Activated naive CD4-positive, alpha-beta T cell treated with anti-CD3 and anti-CD28 coated beads for 36 hours (primary cell): ENCODE data around the gene NDUFS7. TPM values are rescaled to one million over a fixed set of nuclear protein-coding genes. Genes with fewer than 3 reads are reported as not detected.

Experiments used
- CTCF ChIA-PET: fragments of 350-600 bp; sonication (Branson Sonifier 250); formaldehyde crosslinking; loops from one replicate; lab custom pipeline; 2021; ENCODE audit warnings: antibody characterized with exemption; lab: Charles Lee
- DNase-seq: peaks from one replicate; pipeline ENCODE4 v3.0.0-alpha.2; 2020
- H3K27ac Mint-ChIP-seq: one replicate; pipeline ENCODE4 v1.8.0; 2021; ENCODE audit warnings: mild to moderate bottlenecking, mixed read lengths
- H3K27me3 Mint-ChIP-seq: one replicate; pipeline ENCODE4 v1.8.0; 2021; ENCODE audit warnings: low read depth, mixed read lengths
- H3K36me3 Mint-ChIP-seq: one replicate; pipeline ENCODE4 v1.8.0; 2021; ENCODE audit warnings: low read depth, mixed read lengths
- H3K4me1 Mint-ChIP-seq: one replicate; pipeline ENCODE4 v1.8.0; 2021; ENCODE audit warnings: low read depth, mixed read lengths
- H3K4me3 Mint-ChIP-seq: one replicate; pipeline ENCODE4 v1.8.0; 2021; ENCODE audit warnings: mild to moderate bottlenecking, moderate library complexity, mixed read lengths
- H3K9me3 Mint-ChIP-seq: one replicate; pipeline ENCODE4 v1.8.0; 2021; ENCODE audit warnings: mixed read lengths
- intact Hi-C: fragments of 100-400 bp; cut with micrococcal nuclease; formaldehyde crosslinking; loops from one replicate; pipeline ENCODE4 v1.15.1; 2023
- total RNA-seq, 2 experiments: library from RNA; stranded (reverse); gene quantifications; one replicate each; pipeline ENCODE4 v1.2.3, GENCODE V29; 2021

Gene NDUFS7
- total RNA-seq, 2 experiments from 2014 or later, result 138 to 148 TPM

- Mint-ChIP-seq H3K4me3 (no peak overlapping the region), H3K36me3 (peaks cover 35% of the 10 kb centered on the region), H3K4me1 (peaks cover 13% of the 10 kb centered on the region), H3K27ac (no peak overlapping the region), H3K27me3 (no peaks in the 10 kb centered on the region), H3K9me3 (no peaks in the 10 kb centered on the region)
- DNase-seq, result no peak
- CTCF ChIA-PET, result interaction anchor here (0.6 to 1.0 kb wide), 4 partner anchors 17 to 340 kb away, joined by 3 to 6 read pairs (median 4); partner anchors contain the start of gene CIRBP
- intact Hi-C loops, result no loop called here
Measured at GRCh38 chr19:1420590-1420989, 36.9 kb downstream of the NDUFS7 start.

GRCh38 chr19:1421218-1421957 is 37.7 kb downstream of the NDUFS7 start:
- H3K27ac Mint-ChIP-seq, result peak overlapping the region; percentile 24

GRCh38 chr19:1421958-1422305 is 38.2 kb downstream of the NDUFS7 start:
- Mint-ChIP-seq H3K27me3 (no peaks in the 10 kb centered on the region), H3K36me3 (peaks cover 37% of the 10 kb centered on the region), H3K9me3 (no peaks in the 10 kb centered on the region), H3K4me1 (peaks cover 4% of the 10 kb centered on the region), H3K27ac (no peak overlapping the region), H3K4me3 (no peak overlapping the region)
- CTCF ChIA-PET, result interaction anchor here (0.8 kb wide), 1 partner anchor 9 kb away, joined by 3 read pairs; no protein-coding TSS in a partner anchor
- intact Hi-C loops, result no loop called here
- no peak for DNase-seq

More at GRCh38 chr19:1421218-1421957, 37.7 kb downstream of the NDUFS7 start:
- DNase-seq, result no peak
- H3K36me3 Mint-ChIP-seq, result peaks cover 37% of the 10 kb centered on the region
- CTCF ChIA-PET, result interaction anchor here (0.8 to 1.0 kb wide), 3 partner anchors 8 to 142 kb away, joined by 3 to 4 read pairs (median 3); no protein-coding TSS in a partner anchor
- intact Hi-C loops, result no loop called here
- H3K4me3 Mint-ChIP-seq, result no peak overlapping the region
- H3K9me3 Mint-ChIP-seq, result no peaks in the 10 kb centered on the region
- H3K4me1 Mint-ChIP-seq, result peaks cover 6% of the 10 kb centered on the region
- H3K27me3 Mint-ChIP-seq, result no peaks in the 10 kb centered on the region

GRCh38 chr19:1422360-1422759 is 38.7 kb downstream of the NDUFS7 start:
- no peaks in the 10 kb centered on the region for H3K9me3 Mint-ChIP-seq
- no peak overlapping the region for H3K27ac Mint-ChIP-seq
- no peak for DNase-seq
- no peak overlapping the region for H3K4me3 Mint-ChIP-seq
- no peaks in the 10 kb centered on the region for H3K27me3 Mint-ChIP-seq
- intact Hi-C loops, result no loop called here
- peaks cover 3% of the 10 kb centered on the region for H3K4me1 Mint-ChIP-seq
- peaks cover 35% of the 10 kb centered on the region for H3K36me3 Mint-ChIP-seq
- CTCF ChIA-PET, result interaction anchor here (0.8 kb wide), 1 partner anchor 9 kb away, joined by 3 read pairs; no protein-coding TSS in a partner anchor

- Mint-ChIP-seq H3K4me3 (no peak overlapping the region), H3K27me3 (no peaks in the 10 kb centered on the region), H3K36me3 (peaks cover 32% of the 10 kb centered on the region), H3K27ac (no peak overlapping the region), H3K4me1 (no peaks in the 10 kb centered on the region), H3K9me3 (no peaks in the 10 kb centered on the region)
- no peak for DNase-seq
- CTCF ChIA-PET, result no interaction called here
- intact Hi-C loops, result no loop called here
Measured at GRCh38 chr19:1422943-1423342, 39.2 kb downstream of the NDUFS7 start.

- H3K4me3 Mint-ChIP-seq, result no peak overlapping the region
- DNase-seq, result no peak
- no peaks in the 10 kb centered on the region for H3K9me3 Mint-ChIP-seq
- no peaks in the 10 kb centered on the region for H3K27me3 Mint-ChIP-seq
- intact Hi-C loops, result no loop called here
- CTCF ChIA-PET, result no interaction called here
- peaks cover 30% of the 10 kb centered on the region for H3K36me3 Mint-ChIP-seq
- no peaks in the 10 kb centered on the region for H3K4me1 Mint-ChIP-seq
- no peak overlapping the region for H3K27ac Mint-ChIP-seq
Measured at GRCh38 chr19:1423436-1424191, 39.9 kb downstream of the NDUFS7 start.

GRCh38 chr19:1424192-1424955 is 40.7 kb downstream of the NDUFS7 start:
- H3K36me3 Mint-ChIP-seq, result peaks cover 27% of the 10 kb centered on the region
- intact Hi-C loops, result no loop called here
- DNase-seq, result no peak
- H3K4me3 Mint-ChIP-seq, result no peak overlapping the region
- no peak overlapping the region for H3K27ac Mint-ChIP-seq
- CTCF ChIA-PET, result no interaction called here
- H3K4me1 Mint-ChIP-seq, result no peaks in the 10 kb centered on the region
- H3K9me3 Mint-ChIP-seq, result no peaks in the 10 kb centered on the region
- H3K27me3 Mint-ChIP-seq, result no peaks in the 10 kb centered on the region

GRCh38 chr19:1425102-1425837 is 41.6 kb downstream of the NDUFS7 start:
- Mint-ChIP-seq H3K4me3 (no peak overlapping the region), H3K36me3 (peaks cover 25% of the 10 kb centered on the region)
- intact Hi-C loops, result no loop called here

GRCh38 chr19:1425902-1426301 is 42.2 kb downstream of the NDUFS7 start:
- Mint-ChIP-seq H3K27me3 (no peaks in the 10 kb centered on the region), H3K36me3 (peaks cover 22% of the 10 kb centered on the region), H3K4me1 (no peaks in the 10 kb centered on the region), H3K27ac (no peak overlapping the region), H3K4me3 (no peak overlapping the region), H3K9me3 (no peaks in the 10 kb centered on the region)
- no peak for DNase-seq
- CTCF ChIA-PET, result no interaction called here
- intact Hi-C loops, result no loop called here

More at GRCh38 chr19:1425102-1425837, 41.6 kb downstream of the NDUFS7 start:
- no peak for DNase-seq
- no peaks in the 10 kb centered on the region for H3K9me3 Mint-ChIP-seq
- CTCF ChIA-PET, result no interaction called here
- no peak overlapping the region for H3K27ac Mint-ChIP-seq
- no peaks in the 10 kb centered on the region for H3K27me3 Mint-ChIP-seq
- H3K4me1 Mint-ChIP-seq, result no peaks in the 10 kb centered on the region

GRCh38 chr19:1426736-1427135 is 43.0 kb downstream of the NDUFS7 start:
- no peak for DNase-seq
- Mint-ChIP-seq H3K27ac (no peak overlapping the region), H3K27me3 (no peaks in the 10 kb centered on the region), H3K36me3 (peaks cover 24% of the 10 kb centered on the region), H3K4me3 (no peak overlapping the region), H3K9me3 (no peaks in the 10 kb centered on the region), H3K4me1 (no peaks in the 10 kb centered on the region)
- intact Hi-C loops, result no loop called here
- CTCF ChIA-PET, result no interaction called here

GRCh38 chr19:1427221-1427920 is 43.7 kb downstream of the NDUFS7 start:
- no peaks in the 10 kb centered on the region for H3K27me3 Mint-ChIP-seq
- H3K4me3 Mint-ChIP-seq, result no peak overlapping the region
- CTCF ChIA-PET, result no interaction called here
- peaks cover 27% of the 10 kb centered on the region for H3K36me3 Mint-ChIP-seq
- intact Hi-C loops, result no loop called here
- no peak overlapping the region for H3K27ac Mint-ChIP-seq
- H3K9me3 Mint-ChIP-seq, result no peaks in the 10 kb centered on the region
- DNase-seq, result no peak
- no peaks in the 10 kb centered on the region for H3K4me1 Mint-ChIP-seq
